IMR-90 (cell line): Measurements from ENCODE around the gene REPS2.

Source experiments
- BHLHE40 ChIP-seq: fragments of 150-350 bp; IDR thresholded peaks from 2 replicates; pipeline ENCODE4 v1.6.1; 2016; ENCODE audit warnings: mild to moderate bottlenecking, low read depth, low read length
- CEBPB ChIP-seq: IDR thresholded peaks from 2 replicates; pipeline ENCODE4 v1.6.1; 2012; ENCODE audit warnings: low read depth, low read length, improper control_type of control experiment
- CHD1 ChIP-seq: IDR thresholded peaks from 2 replicates; pipeline ENCODE4 v1.6.1; 2012; ENCODE audit warnings: low read depth, low read length, improper control_type of control experiment
- CTCF ChIP-seq: conservative IDR thresholded peaks from 2 replicates; pipeline ENCODE4 v1.5.1; 2012; ENCODE audit warnings: mild to moderate bottlenecking, low read depth, low read length, improper control_type of control experiment
- FOS ChIP-seq: fragments of 150-350 bp; IDR thresholded peaks from 2 replicates; pipeline ENCODE4 v1.6.1; 2016; ENCODE audit warnings: low read depth, low read length
- MAZ ChIP-seq: IDR thresholded peaks from 2 replicates; pipeline ENCODE4 v1.6.1; 2012; ENCODE audit warnings: low read depth, mild to moderate bottlenecking, low read length, improper control_type of control experiment, moderate library complexity, borderline replicate concordance
- MXI1 ChIP-seq: IDR thresholded peaks from 2 replicates; pipeline ENCODE4 v1.6.1; 2012; ENCODE audit warnings: low read depth, mild to moderate bottlenecking, low read length, moderate library complexity, borderline replicate concordance
- POLR2A ChIP-seq: IDR thresholded peaks from 2 replicates; pipeline ENCODE4 v1.6.1; 2012; ENCODE audit warnings: mild to moderate bottlenecking, low read depth, low read length
- RAD21 ChIP-seq: IDR thresholded peaks from 2 replicates; pipeline ENCODE4 v1.6.1; 2012; ENCODE audit warnings: low read length, improper control_type of control experiment
- RCOR1 ChIP-seq: IDR thresholded peaks from 2 replicates; pipeline ENCODE4 v1.6.1; 2012; ENCODE audit warnings: mild to moderate bottlenecking, low read length, improper control_type of control experiment; ENCODE audit not compliant: insufficient replicate concordance
- RFX5 ChIP-seq: IDR thresholded peaks from 2 replicates; pipeline ENCODE4 v1.8.0; 2012; ENCODE audit warnings: low read depth, mild to moderate bottlenecking, low read length, moderate library complexity
- SMC3 ChIP-seq: fragments of 150-350 bp; IDR thresholded peaks from 2 replicates; pipeline ENCODE4 v1.6.1; 2016; ENCODE audit warnings: low read depth, mild to moderate bottlenecking, antibody characterized with exemption, low read length, moderate library complexity
- USF2 ChIP-seq: fragments of 150-350 bp; IDR thresholded peaks from 2 replicates; pipeline ENCODE4 v1.6.1; 2017; ENCODE audit warnings: mild to moderate bottlenecking, antibody characterized with exemption, low read length, low read depth
- TF ChIP-seq, protein P1 (sequence below): fragments of 150-350 bp; IDR thresholded peaks from 2 replicates; pipeline ENCODE4 v1.6.1; 2016; ENCODE audit warnings: low read depth, mild to moderate bottlenecking, low read length, moderate library complexity, borderline replicate concordance

DNA sequence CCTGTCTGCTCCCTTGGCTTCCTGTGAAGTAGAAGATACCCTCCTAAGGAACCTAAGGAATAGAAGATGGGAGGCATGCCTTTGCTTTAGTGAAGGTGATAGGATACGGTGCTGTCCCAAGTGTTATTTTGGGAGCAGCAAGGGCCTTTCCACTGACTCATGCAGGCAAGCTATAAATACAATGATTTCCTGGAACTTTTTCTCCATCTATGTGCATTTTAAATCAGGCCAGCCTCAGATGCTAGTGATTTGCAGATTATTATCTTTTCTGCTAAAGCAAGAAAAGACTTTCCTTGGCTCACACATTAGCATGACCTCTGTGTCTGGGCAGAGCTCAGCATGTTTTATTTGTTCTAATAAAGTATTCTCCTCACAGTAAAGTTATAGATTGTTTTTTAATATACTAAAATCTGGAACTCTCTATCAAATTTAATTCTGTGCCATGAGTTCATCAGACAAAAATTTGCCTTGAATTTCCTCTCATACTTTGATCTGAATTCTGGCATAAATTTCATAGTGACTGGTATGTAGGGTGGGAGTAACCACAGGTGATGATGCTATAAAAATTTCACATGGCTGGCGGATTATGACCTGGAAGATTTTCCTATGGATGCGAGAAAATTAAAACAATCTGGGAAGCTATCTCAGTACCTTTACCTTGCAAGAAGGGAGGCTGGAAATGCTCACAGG is 131.7 kb downstream of the REPS2 start:
- TF ChIP-seq CTCF = no peak
- TF ChIP-seq POLR2A = no peak
- TF ChIP-seq RCOR1 = no peak
- no peak for TF ChIP-seq BHLHE40
- TF ChIP-seq CHD1 = no peak
- TF ChIP-seq USF2 = no peak
- no peak for TF ChIP-seq CEBPB
- TF ChIP-seq RAD21 = no peak
- no peak for TF ChIP-seq MXI1
- no peak for TF ChIP-seq FOS
- TF ChIP-seq RFX5 = no peak
- TF ChIP-seq, protein P1, sequence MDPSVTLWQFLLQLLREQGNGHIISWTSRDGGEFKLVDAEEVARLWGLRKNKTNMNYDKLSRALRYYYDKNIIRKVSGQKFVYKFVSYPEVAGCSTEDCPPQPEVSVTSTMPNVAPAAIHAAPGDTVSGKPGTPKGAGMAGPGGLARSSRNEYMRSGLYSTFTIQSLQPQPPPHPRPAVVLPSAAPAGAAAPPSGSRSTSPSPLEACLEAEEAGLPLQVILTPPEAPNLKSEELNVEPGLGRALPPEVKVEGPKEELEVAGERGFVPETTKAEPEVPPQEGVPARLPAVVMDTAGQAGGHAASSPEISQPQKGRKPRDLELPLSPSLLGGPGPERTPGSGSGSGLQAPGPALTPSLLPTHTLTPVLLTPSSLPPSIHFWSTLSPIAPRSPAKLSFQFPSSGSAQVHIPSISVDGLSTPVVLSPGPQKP = no peak
- TF ChIP-seq MAZ = no peak
- TF ChIP-seq SMC3 = no peak
